Measurements from ENCODE around the gene C2CD4D. TPM values are rescaled to one million over a fixed set of nuclear protein-coding genes. Genes with fewer than 3 reads are reported as not detected.

The C2CD4D gene
- total and polyA plus RNA-seq, 7 donors = 0.47 TPM; not detected in 6

DNA sequence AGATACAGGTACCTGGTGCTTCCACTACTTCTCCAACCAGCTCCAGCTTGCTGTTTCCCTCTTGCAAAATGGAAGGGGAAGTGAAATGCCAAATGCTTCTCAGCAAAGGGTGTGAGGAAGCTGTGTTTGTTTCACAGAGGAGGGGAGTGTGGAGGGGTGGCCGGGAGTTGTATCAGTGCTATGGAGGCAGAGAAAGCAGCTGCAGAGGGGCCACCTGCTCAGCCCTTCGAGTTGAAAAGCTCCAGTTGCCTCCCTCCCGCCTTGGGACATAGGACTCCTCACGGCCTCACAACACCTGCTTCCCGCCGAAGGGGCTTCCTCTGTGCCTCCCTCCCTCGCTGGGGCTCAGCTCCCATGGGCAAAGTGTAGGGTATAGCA, 22.3 kb downstream of the C2CD4D start:
- ATAC-seq = no peak
- H3K9me3 ChIP-seq = no peaks in the 10 kb centered on the region
- no peaks in the 10 kb centered on the region for H3K27me3 ChIP-seq (ENCODE audit: insufficient read depth in 3 of 3, low read length in 2 of 3)
- no peak overlapping the region for H3K27ac ChIP-seq
- WGBS, 3 donors = 46 to 61% (median 50%) methylated on average over 7 of the region's 7 CpGs
- no peak for TF ChIP-seq CTCF (IDR thresholded peaks at IDR 0.05)
- H3K4me1 ChIP-seq = peaks cover 8% of the 10 kb centered on the region
- intact Hi-C loops (cut with DNase I) = no loop called here
- no peak for DNase-seq
- peaks cover 0 to 45% of the 10 kb centered on the region in 2 donors for H3K36me3 ChIP-seq (ENCODE audit: insufficient read depth in 1 of 2, low read depth in 1 of 2)
- H3K4me3 ChIP-seq = no peak overlapping the region

GRCh38 chr1:151816548-151817352, 22.9 kb downstream of the C2CD4D start:
- Histone ChIP-seq H3K4me3 (no peak overlapping the region), H3K27ac (no peak overlapping the region), H3K4me1 (peaks cover 13% of the 10 kb centered on the region), H3K9me3 (no peaks in the 10 kb centered on the region), H3K27me3 (ENCODE audit: insufficient read depth in 3 of 3, low read length in 2 of 3) (no peaks in the 10 kb centered on the region), H3K36me3 (ENCODE audit: insufficient read depth in 1 of 2, low read depth in 1 of 2) (peaks cover 0 to 51% of the 10 kb centered on the region in 2 donors)
- TF ChIP-seq CTCF (IDR thresholded peaks at IDR 0.05) = no peak
- DNase-seq (no peak), ATAC-seq (no peak)
- intact Hi-C loops (cut with DNase I) = no loop called here
- WGBS, 3 donors = 70 to 76% (median 72%) methylated on average over 26 of the region's 26 CpGs

DNA sequence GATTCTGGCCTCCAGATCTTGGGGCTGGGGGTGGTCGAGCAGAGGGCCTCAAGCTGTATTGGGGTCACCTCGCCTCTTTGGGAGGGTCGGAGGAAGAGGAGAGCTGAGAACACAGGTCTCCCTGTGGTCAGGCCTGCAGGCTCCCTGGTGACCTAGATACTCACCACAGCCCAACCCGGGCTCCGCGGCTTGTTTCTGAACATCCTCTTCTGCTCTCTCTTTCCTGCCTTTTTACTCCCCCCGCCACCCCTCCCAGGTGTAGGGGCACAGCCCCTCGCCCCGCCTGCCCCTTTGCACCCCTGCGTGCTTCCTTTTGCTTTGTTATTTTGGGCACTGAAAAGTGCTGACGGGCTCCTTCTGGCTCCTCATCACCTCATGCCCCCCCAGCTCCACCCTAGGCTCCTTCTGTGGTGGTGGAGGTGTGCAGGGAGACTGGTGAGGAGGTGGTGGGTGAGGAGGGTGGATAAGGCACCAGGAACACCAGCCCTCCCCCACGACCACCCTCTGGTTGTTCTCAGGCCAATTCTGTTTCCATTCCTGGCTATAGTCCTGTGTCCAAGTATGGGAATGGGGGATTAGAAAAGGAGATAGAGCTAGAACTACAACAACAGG, 23.8 kb downstream of the C2CD4D start:
- no peak for TF ChIP-seq CTCF (IDR thresholded peaks at IDR 0.05)
- intact Hi-C loops (cut with DNase I) = no loop called here

DNA sequence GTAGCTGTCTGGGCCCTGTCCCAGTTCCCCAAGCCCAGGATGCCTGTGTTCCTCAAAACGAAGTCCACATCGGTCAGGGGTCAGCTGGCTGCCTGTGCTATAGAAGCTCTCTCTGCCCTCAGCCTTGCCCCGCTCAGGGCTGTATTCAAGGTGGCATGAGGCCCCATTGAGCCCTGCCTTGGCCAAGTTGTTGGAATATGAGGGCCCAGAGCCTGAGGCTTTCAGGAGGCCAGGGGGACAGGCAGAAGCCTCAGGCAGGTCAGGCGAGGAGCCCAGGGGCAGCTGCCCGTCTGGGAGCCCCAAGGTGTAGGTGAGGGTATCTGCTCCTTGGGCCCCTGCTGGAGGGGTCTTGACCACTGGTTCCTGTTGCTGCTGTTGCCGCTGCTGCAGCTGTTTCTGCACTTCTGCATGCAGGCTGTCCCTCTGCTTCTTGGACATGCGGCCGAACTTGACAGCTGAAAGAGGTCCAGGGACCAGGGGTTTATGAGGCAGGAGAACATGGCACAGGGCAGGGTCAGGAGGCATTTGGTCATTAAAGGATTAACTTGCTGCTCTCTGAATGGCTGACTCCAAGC, 24.6 kb downstream of the C2CD4D start:
- intact Hi-C loops (cut with DNase I) = no loop called here
- Histone ChIP-seq H3K9me3 (no peaks in the 10 kb centered on the region), H3K4me3 (no peak overlapping the region), H3K36me3 (ENCODE audit: insufficient read depth in 1 of 2, low read depth in 1 of 2) (peaks cover 0 to 62% of the 10 kb centered on the region in 2 donors), H3K27me3 (ENCODE audit: insufficient read depth in 3 of 3, low read length in 2 of 3) (no peaks in the 10 kb centered on the region), H3K4me1 (peaks cover 18% of the 10 kb centered on the region), H3K27ac (no peak overlapping the region)
- DNase-seq (no peak), ATAC-seq (no peak)
- TF ChIP-seq CTCF (IDR thresholded peaks at IDR 0.05) = no peak
- WGBS, 3 donors = 84 to 89% (median 84%) methylated on average over 8 of the region's 8 CpGs

More for the DNA sequence above, 23.8 kb downstream of the C2CD4D start:
- H3K9me3 ChIP-seq = no peaks in the 10 kb centered on the region
- 77 to 79% (median 79%) methylated on average over 12 of the region's 12 CpGs for WGBS, 3 donors
- no peak overlapping the region for H3K4me3 ChIP-seq
- no peaks in the 10 kb centered on the region for H3K27me3 ChIP-seq (ENCODE audit: insufficient read depth in 3 of 3, low read length in 2 of 3)
- peaks cover 18% of the 10 kb centered on the region for H3K4me1 ChIP-seq
- H3K36me3 ChIP-seq (ENCODE audit: insufficient read depth in 1 of 2, low read depth in 1 of 2) = peaks cover 0 to 59% of the 10 kb centered on the region in 2 donors
- H3K27ac ChIP-seq = no peak overlapping the region
- DNase-seq = no peak
- ATAC-seq = no peak

All from psoas muscle (tissue), 8 donors.